Transverse colon (tissue), 3 donors: Measurements from ENCODE around the gene TDO2.

Experiments used
- POLR2A ChIP-seq: fragments of 450-650 bp; IDR thresholded peaks from one replicate; pipeline ENCODE4 v1.6.1; 2016; ENCODE audit warnings: antibody characterized with exemption, mild to moderate bottlenecking, moderate library complexity
- TF ChIP-seq, protein P1 (sequence below), 5 experiments: fragments of 200-600 bp in 3 of 5; fragments of 450-650 bp in 2 of 5; sonication (generic) in 3 of 5; IDR thresholded peaks; 1 replicate in 2 of 5; 2 replicates in 3 of 5; pipeline ENCODE4 v1.5.1; 2016 to 2017; ENCODE audit warnings: antibody characterized with exemption in 5 of 5, inconsistent platforms in 3 of 5, mild to moderate bottlenecking in 2 of 5, moderate library complexity in 1 of 5

DNA sequence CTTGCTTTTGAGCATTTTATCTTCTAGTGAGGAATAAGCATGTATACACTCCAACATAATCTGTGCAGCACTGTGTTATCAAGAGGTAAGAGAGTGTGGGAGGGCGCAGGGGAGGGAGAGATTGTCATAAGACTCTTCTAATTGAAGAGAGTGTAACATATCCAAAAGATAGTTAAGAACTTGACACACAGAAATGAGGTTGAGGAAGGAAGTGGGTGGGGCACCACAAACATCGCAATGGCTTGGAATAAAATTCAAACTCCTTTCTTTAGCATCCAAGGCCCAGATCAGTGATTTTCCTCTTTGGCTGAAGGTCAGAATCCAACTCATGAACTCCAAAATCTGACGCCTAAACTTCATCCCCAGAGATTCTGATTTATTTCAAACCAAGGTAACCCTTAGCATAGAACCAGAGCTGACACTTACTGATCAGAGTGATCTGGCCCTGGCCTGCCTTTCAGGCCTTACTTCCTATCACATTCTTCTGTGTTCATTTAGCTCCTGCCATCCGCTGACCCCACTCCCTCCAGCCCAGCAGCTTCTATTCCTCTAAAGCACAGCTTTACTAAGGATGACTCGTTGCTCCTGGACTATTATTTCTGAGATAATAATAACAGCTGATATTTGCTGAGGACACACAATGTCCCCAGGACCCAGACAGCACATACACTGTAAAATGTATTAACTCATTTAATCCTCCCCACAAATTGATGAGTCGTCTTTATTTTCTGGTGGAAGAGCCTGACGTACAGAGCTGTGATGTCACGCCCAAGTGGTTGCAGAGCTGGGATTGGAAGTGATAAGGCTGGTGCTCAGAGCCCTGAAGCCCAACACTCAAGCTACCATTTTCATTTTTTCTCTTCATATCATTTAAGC is 60.8 kb downstream of the TDO2 start:
- TF ChIP-seq, protein P1, sequence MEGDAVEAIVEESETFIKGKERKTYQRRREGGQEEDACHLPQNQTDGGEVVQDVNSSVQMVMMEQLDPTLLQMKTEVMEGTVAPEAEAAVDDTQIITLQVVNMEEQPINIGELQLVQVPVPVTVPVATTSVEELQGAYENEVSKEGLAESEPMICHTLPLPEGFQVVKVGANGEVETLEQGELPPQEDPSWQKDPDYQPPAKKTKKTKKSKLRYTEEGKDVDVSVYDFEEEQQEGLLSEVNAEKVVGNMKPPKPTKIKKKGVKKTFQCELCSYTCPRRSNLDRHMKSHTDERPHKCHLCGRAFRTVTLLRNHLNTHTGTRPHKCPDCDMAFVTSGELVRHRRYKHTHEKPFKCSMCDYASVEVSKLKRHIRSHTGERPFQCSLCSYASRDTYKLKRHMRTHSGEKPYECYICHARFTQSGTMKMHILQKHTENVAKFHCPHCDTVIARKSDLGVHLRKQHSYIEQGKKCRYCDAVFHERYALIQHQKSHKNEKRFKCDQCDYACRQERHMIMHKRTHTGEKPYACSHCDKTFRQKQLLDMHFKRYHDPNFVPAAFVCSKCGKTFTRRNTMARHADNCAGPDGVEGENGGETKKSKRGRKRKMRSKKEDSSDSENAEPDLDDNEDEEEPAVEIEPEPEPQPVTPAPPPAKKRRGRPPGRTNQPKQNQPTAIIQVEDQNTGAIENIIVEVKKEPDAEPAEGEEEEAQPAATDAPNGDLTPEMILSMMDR (IDR thresholded peaks at IDR 0.05): no peak
- TF ChIP-seq POLR2A: no peak
